Smooth muscle cell (in vitro differentiated cells): ENCODE measurements around the gene ZBED6. TPM values are rescaled to one million over a fixed set of nuclear protein-coding genes. Genes with fewer than 3 reads are reported as not detected.

Experiments
- DNase-seq: peaks from one replicate; lab custom pipeline; 2025; ENCODE audit not compliant: unreplicated experiment; lab: John Stamatoyannopoulos, UW
- H2AFZ ChIP-seq: fragments of 200-600 bp; sonication (generic); 2 replicates; pipeline ENCODE4 v1.6.0; 2016; ENCODE audit warnings: antibody characterized with exemption, low read depth, mild to moderate bottlenecking
- H3F3A ChIP-seq: fragments of 200-600 bp; sonication (generic); 2 replicates; pipeline ENCODE4 v1.6.0; 2017; ENCODE audit warnings: antibody characterized with exemption, low read depth
- H3K27ac ChIP-seq: fragments of 200-600 bp; sonication (generic); 2 replicates; pipeline ENCODE4 v1.5.1; 2016; ENCODE audit warnings: low read depth, mild to moderate bottlenecking
- H3K27me3 ChIP-seq: fragments of 200-600 bp; sonication (generic); 2 replicates; pipeline ENCODE4 v1.6.1; 2016; ENCODE audit warnings: low read depth, mild to moderate bottlenecking
- H3K36me3 ChIP-seq: fragments of 200-600 bp; sonication (generic); 2 replicates; pipeline ENCODE4 v1.5.1; 2016; ENCODE audit warnings: low read depth
- H3K4me1 ChIP-seq: fragments of 200-600 bp; sonication (generic); 2 replicates; pipeline ENCODE4 v1.5.1; 2016; ENCODE audit warnings: low read depth
- H3K4me2 ChIP-seq: fragments of 200-600 bp; sonication (generic); 2 replicates; pipeline ENCODE4 v1.6.0; 2016; ENCODE audit warnings: mild to moderate bottlenecking
- H3K4me3 ChIP-seq: fragments of 200-600 bp; sonication (generic); 2 replicates; pipeline ENCODE4 v1.5.1; 2016; ENCODE audit warnings: mild to moderate bottlenecking
- H3K79me2 ChIP-seq: fragments of 200-600 bp; sonication (generic); 2 replicates; pipeline ENCODE4 v1.6.0; 2016; ENCODE audit warnings: low read depth, mild to moderate bottlenecking
- H3K9ac ChIP-seq: fragments of 200-600 bp; sonication (generic); 2 replicates; pipeline ENCODE4 v1.6.0; 2016; ENCODE audit warnings: low read depth
- H3K9me3 ChIP-seq: fragments of 200-600 bp; sonication (generic); replicated peaks from 2 replicates; pipeline ENCODE4 v1.5.1; 2016; ENCODE audit warnings: low read depth
- H4K20me1 ChIP-seq: fragments of 200-600 bp; sonication (generic); 2 replicates; pipeline ENCODE4 v1.6.0; 2016; ENCODE audit warnings: low read depth
- CTCF ChIP-seq: fragments of 200-600 bp; sonication (generic); IDR thresholded peaks from 2 replicates; pipeline ENCODE4 v1.5.1; 2017; ENCODE audit warnings: borderline replicate concordance, mild to moderate bottlenecking, antibody characterized with exemption; ENCODE audit not compliant: insufficient read depth, poor library complexity, severe bottlenecking
- WGBS: methylation state at CpG from one replicate; pipeline ENCODE4 v1.1.7; 2016; ENCODE audit warnings: low lambda C conversion rate; 5-methylcytosine and 5-hydroxymethylcytosine counted together
- polyA plus RNA-seq: library from polyadenylated mRNA; unstranded; fragments of >200 nt; fragmentation: Nextera tagmentation; extraction: Ambion mirVana; gene quantifications from 2 replicates; pipeline ENCODE4 v1.2.1, GENCODE V29; 2016
- total RNA-seq: library from RNA; depleted of rRNA; stranded (reverse); fragments of >200 nt; gene quantifications from 2 replicates; pipeline ENCODE4 v1.2.3, GENCODE V29; 2014

Gene ZBED6
- total and polyA plus RNA-seq, 2 experiments from 2014 or later: 1.9 to 32.0 TPM

GRCh38 chr1:203778789-203779188, 16.6 kb upstream of the ZBED6 start:
- H3K79me2 ChIP-seq: no peaks in the 10 kb centered on the region
- no peaks in the 10 kb centered on the region for H3F3A ChIP-seq
- no peaks in the 10 kb centered on the region for H3K9me3 ChIP-seq
- no peak overlapping the region for H3K9ac ChIP-seq
- WGBS: 90% methylated on average over 4 of the region's 4 CpGs
- no peaks in the 10 kb centered on the region for H4K20me1 ChIP-seq
- H3K27ac ChIP-seq: no peak overlapping the region
- H3K4me1 ChIP-seq: no peaks in the 10 kb centered on the region
- no peak overlapping the region for H3K4me3 ChIP-seq
- no peaks in the 10 kb centered on the region for H3K36me3 ChIP-seq
- no peak for TF ChIP-seq CTCF
- DNase-seq: no peak
- no peak overlapping the region for H3K4me2 ChIP-seq
- no peaks in the 10 kb centered on the region for H3K27me3 ChIP-seq
- H2AFZ ChIP-seq: no peak overlapping the region

GRCh38 chr1:203781962-203782361, 13.5 kb upstream of the ZBED6 start:
- H3K9ac ChIP-seq: no peak overlapping the region
- WGBS: 94% methylated on average over 7 of the region's 7 CpGs
- no peaks in the 10 kb centered on the region for H4K20me1 ChIP-seq

GRCh38 chr1:203789966-203790365, 5.5 kb upstream of the ZBED6 start:
- TF ChIP-seq CTCF: no peak
- Histone ChIP-seq H3K4me3 (no peak overlapping the region), H3K9me3 (no peaks in the 10 kb centered on the region), H3K9ac (no peak overlapping the region), H3K36me3 (no peaks in the 10 kb centered on the region), H3K27me3 (no peaks in the 10 kb centered on the region), H3K79me2 (no peaks in the 10 kb centered on the region), H2AFZ (no peak overlapping the region), H4K20me1 (no peaks in the 10 kb centered on the region), H3K4me2 (no peak overlapping the region), H3F3A (no peaks in the 10 kb centered on the region), H3K27ac (no peak overlapping the region), H3K4me1 (peaks cover 1% of the 10 kb centered on the region)
- no peak for DNase-seq
- 65% methylated on average over 3 of the region's 3 CpGs for WGBS

More at GRCh38 chr1:203781962-203782361, 13.5 kb upstream of the ZBED6 start:
- no peak overlapping the region for H2AFZ ChIP-seq
- no peak overlapping the region for H3K27ac ChIP-seq
- H3K4me1 ChIP-seq: no peaks in the 10 kb centered on the region
- no peak for TF ChIP-seq CTCF
- no peaks in the 10 kb centered on the region for H3K9me3 ChIP-seq
- no peaks in the 10 kb centered on the region for H3K36me3 ChIP-seq
- H3K27me3 ChIP-seq: no peaks in the 10 kb centered on the region
- no peak overlapping the region for H3K4me3 ChIP-seq
- DNase-seq: no peak
- no peaks in the 10 kb centered on the region for H3K79me2 ChIP-seq
- no peaks in the 10 kb centered on the region for H3F3A ChIP-seq
- no peak overlapping the region for H3K4me2 ChIP-seq

DNA sequence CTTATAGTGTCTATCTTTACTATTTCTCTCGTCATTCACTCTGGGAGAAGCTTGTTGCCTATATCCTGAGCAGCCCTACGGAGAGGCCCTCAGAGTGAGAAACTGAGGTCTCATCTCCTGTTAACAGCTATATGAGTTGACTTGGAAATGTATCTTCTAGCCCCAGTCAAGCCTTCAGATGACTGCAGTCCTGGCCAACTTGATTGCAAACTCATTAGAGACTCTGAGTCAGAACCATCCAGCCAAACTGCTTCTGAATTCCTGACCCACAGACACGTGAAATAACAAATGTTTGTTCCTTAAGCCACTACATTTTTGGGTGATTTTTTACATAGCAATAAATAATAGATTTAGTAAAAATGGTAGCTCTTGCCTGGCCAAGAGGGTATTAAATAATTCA, 3.9 kb upstream of the ZBED6 start:
- H3K27me3 ChIP-seq: no peaks in the 10 kb centered on the region
- peaks cover 8% of the 10 kb centered on the region for H3K79me2 ChIP-seq
- no peaks in the 10 kb centered on the region for H3F3A ChIP-seq
- peaks cover 4% of the 10 kb centered on the region for H4K20me1 ChIP-seq
- no peak overlapping the region for H3K9ac ChIP-seq
- no peak overlapping the region for H3K4me2 ChIP-seq
- H2AFZ ChIP-seq: no peak overlapping the region
- no peaks in the 10 kb centered on the region for H3K9me3 ChIP-seq
- peaks cover 4% of the 10 kb centered on the region for H3K4me1 ChIP-seq
- no peak overlapping the region for H3K4me3 ChIP-seq
- no peak for TF ChIP-seq CTCF
- no peak for DNase-seq
- 75% methylated on average over 3 of the region's 3 CpGs for WGBS
- H3K36me3 ChIP-seq: no peaks in the 10 kb centered on the region
- no peak overlapping the region for H3K27ac ChIP-seq
